ENCODE measurements around the gene SYTL2.

SYTL2 gene

DNA sequence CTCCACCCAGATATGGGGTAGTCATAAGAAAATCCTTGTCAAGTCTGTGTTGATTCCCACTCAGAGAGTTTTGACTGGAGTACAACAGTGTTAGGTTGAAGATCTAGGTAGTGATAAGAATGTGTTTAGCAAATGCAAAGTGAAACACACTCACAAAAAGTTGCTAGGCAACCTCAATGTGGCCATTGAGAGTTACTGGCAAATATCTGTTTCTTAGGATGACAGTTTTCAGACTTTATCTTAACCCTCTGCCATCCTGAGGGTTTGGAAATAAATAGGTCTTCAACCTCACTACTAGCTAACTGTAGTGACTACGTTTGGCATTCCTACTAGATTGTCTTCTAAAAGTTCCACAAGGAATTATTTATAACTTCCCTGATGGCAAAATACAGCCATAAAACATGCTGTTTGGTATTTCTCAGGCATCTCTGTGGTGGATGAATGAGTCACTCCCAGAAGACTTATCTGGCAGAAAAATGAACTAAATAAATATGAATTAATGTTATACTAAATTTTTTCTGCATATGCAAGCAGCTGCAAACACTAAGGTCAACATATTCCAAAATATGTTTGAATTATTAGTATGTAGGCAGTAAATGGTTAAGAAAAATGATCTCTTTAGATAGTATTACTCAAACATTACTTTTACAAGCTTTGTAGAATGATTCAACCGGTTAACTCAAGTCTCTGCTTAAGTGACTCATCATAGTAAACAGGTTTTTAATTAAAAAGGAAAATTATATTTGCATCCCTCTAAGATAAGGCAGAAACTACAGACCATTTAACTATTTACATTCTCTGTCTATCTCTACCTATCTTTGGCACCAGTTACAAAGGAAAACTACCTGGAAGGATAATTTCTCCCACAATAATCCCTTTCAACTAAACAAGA lies 17.1 kb upstream of the SYTL2 start:
- DNase-seq, result peak; percentile 50 to 91 (median 85)
- ChIA-PET POLR2A (interaction anchor here (0.6 kb wide), 1 partner anchor 79 kb away, joined by 3 read pairs; no protein-coding TSS in a partner anchor), CTCF (interaction anchor here (0.8 to 2.3 kb wide), 3 partner anchors 18 to 174 kb away, joined by 4 to 9 read pairs (median 4); partner anchors contain the start of gene SYTL2)
- H3K4me1 ChIP-seq (ENCODE audit: control extremely low read depth in 1 of 4, control insufficient read depth in 4 of 4, insufficient read depth in 4 of 4, low read length in 3 of 4), result peaks cover 0 to 22% (median 9%) of the 10 kb centered on the region in 4 experiments
- WGBS (ENCODE audit: insufficient coverage), result no CpG with 5 or more reads among the region's 2 CpGs
- peak overlapping the region in 1 of 2 experiments; percentile 28 for H3K27ac ChIP-seq (ENCODE audit: insufficient read depth in 1 of 2, low read depth in 1 of 2, low read length in 2 of 2, poor library complexity in 1 of 2, severe bottlenecking in 2 of 2)
- no peaks in the 10 kb centered on the region for H3K36me3 ChIP-seq (ENCODE audit: control insufficient read depth in 4 of 4, insufficient read depth in 4 of 4, low read length in 3 of 4)
- H3K27me3 ChIP-seq (replicated peaks in 2 of 5; ENCODE audit: control insufficient read depth in 4 of 5, insufficient read depth in 5 of 5, low read length in 4 of 5), result no peaks in the 10 kb centered on the region
- no peak overlapping the region for H3K4me3 ChIP-seq (ENCODE audit: control insufficient read depth in 1 of 7, extremely low read depth in 1 of 7, insufficient read depth in 4 of 7, low read depth in 2 of 7, low read length in 6 of 7)
- no peaks in the 10 kb centered on the region for H3K9me3 ChIP-seq (ENCODE audit: control extremely low read depth in 1 of 5, control insufficient read depth in 4 of 5, insufficient read depth in 2 of 5, low read depth in 1 of 5, low read length in 4 of 5)

DNA sequence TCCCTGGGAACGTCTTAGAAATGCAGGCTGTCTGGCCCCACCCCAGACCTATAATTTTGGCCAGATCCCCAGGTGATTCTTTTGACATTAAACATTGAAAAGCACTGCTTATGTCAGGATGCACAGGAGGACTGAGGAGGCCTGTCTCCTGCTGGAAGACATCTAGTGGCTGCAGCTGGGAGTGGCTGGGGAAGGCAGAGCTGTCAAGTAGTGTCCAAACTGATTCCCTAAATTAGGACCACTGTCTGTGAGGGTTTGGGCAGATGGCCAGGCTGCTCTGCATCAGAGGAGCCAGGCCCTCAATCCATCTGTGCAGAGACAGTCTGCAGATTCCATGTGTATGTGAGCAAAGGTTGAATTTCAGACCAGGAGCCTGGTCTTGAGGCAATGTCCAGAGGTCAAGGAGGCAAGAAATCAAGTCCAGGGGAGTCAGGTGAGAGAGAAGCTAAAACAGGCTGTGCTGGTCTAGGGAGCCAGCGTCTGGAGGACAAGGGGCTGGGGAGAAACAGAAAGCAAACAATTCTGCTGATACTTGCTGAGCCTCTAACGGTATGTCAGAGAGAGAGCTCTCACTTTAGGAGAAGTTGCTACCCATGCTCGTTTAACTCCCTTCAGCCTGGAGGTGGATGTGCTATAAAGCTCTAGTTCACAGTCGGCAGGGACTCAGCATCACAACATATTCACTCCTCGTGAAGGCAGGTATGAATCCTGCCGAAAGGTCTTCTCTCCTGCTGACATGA lies 15.3 kb upstream of the SYTL2 start:
- ChIA-PET CTCF (interaction anchor here (0.9 to 4.3 kb wide), 13 partner anchors 10 to 172 kb away, joined by 3 to 20 read pairs (median 4); partner anchors contain the start of genes CCDC83, CCDC89 and SYTL2), POLR2A (no interaction called here)
- H3K4me1 ChIP-seq (ENCODE audit: control extremely low read depth in 1 of 4, control insufficient read depth in 4 of 4, insufficient read depth in 4 of 4, low read length in 3 of 4), result peaks cover 0 to 22% (median 9%) of the 10 kb centered on the region in 4 experiments
- H3K36me3 ChIP-seq (ENCODE audit: control insufficient read depth in 4 of 4, insufficient read depth in 4 of 4, low read length in 3 of 4), result no peaks in the 10 kb centered on the region
- H3K27me3 ChIP-seq (replicated peaks in 2 of 5; ENCODE audit: control insufficient read depth in 4 of 5, insufficient read depth in 5 of 5, low read length in 4 of 5), result no peaks in the 10 kb centered on the region
- peak; percentile 16 to 30 (median 18) for DNase-seq
- H3K27ac ChIP-seq (ENCODE audit: insufficient read depth in 1 of 2, low read depth in 1 of 2, low read length in 2 of 2, poor library complexity in 1 of 2, severe bottlenecking in 2 of 2), result no peak overlapping the region
- H3K4me3 ChIP-seq (ENCODE audit: control insufficient read depth in 1 of 7, extremely low read depth in 1 of 7, insufficient read depth in 4 of 7, low read depth in 2 of 7, low read length in 6 of 7), result no peak overlapping the region
- no peaks in the 10 kb centered on the region for H3K9me3 ChIP-seq (ENCODE audit: control extremely low read depth in 1 of 5, control insufficient read depth in 4 of 5, insufficient read depth in 2 of 5, low read depth in 1 of 5, low read length in 4 of 5)
- WGBS (ENCODE audit: insufficient coverage), result 86% methylated on average over 7 of the region's 7 CpGs

DNA sequence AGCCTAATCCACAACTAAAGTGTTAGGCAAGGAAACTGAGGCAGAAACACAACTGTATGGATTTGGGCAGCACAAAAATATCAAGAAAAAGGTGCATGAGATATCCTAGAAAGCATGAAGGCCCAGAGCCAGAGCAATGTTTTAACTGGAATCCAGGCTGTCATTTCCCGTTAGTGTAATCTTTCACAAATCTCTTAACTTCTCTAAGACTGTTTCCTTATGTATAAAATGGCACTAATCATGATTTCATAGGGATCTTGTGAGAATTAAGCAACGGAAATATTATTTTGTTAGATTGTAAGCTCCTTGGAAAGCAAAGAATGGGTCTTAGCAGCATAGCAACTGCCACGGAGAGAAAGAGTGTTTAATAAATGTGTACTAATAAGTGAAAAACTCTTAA lies 14.7 kb upstream of the SYTL2 start:
- no CpG with 5 or more reads among the region's 3 CpGs for WGBS (ENCODE audit: insufficient coverage)
- POLR2A ChIA-PET, result no interaction called here
- DNase-seq, result no peak

DNA sequence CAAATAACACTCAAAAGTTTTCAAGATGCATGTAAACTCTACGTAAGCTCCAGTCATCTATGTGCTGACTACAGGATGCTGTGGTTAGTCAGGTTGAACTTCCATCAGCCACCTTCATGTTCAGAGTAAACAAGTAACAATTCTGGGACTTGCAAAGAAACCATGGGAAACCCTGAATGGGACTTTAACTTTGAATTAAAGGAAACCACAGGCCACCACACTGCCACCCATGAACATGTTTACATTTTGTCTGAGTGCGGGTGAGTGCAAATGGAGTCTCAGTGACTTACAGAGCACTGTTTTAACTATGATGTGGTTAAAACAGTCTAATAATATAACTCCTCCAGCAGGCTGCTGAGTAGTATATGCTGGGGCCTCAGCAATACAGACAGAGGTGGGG lies 12.9 kb upstream of the SYTL2 start:
- WGBS (ENCODE audit: insufficient coverage), result 11% methylated on average over 1 of the region's 2 CpGs
- Histone ChIP-seq H3K27ac (ENCODE audit: insufficient read depth in 1 of 2, low read depth in 1 of 2, low read length in 2 of 2, poor library complexity in 1 of 2, severe bottlenecking in 2 of 2) (no peak overlapping the region), H3K4me1 (ENCODE audit: control extremely low read depth in 1 of 4, control insufficient read depth in 4 of 4, insufficient read depth in 4 of 4, low read length in 3 of 4) (peaks cover 0 to 22% (median 9%) of the 10 kb centered on the region in 4 experiments), H3K36me3 (ENCODE audit: control insufficient read depth in 4 of 4, insufficient read depth in 4 of 4, low read length in 3 of 4) (no peaks in the 10 kb centered on the region), H3K4me3 (ENCODE audit: control insufficient read depth in 1 of 7, extremely low read depth in 1 of 7, insufficient read depth in 4 of 7, low read depth in 2 of 7, low read length in 6 of 7) (no peak overlapping the region), H3K27me3 (replicated peaks in 2 of 5; ENCODE audit: control insufficient read depth in 4 of 5, insufficient read depth in 5 of 5, low read length in 4 of 5) (no peaks in the 10 kb centered on the region), H3K9me3 (ENCODE audit: control extremely low read depth in 1 of 5, control insufficient read depth in 4 of 5, insufficient read depth in 2 of 5, low read depth in 1 of 5, low read length in 4 of 5) (no peaks in the 10 kb centered on the region)
- CTCF ChIA-PET, result interaction anchor here (1.0 to 4.3 kb wide), 4 partner anchors 13 to 128 kb away, joined by 3 to 20 read pairs (median 4); partner anchors contain the start of gene SYTL2
- POLR2A ChIA-PET, result no interaction called here
- peak; percentile 20 to 63 (median 45) for DNase-seq

More for the DNA sequence above, 14.7 kb upstream of the SYTL2 start:
- no peaks in the 10 kb centered on the region for H3K36me3 ChIP-seq (ENCODE audit: control insufficient read depth in 4 of 4, insufficient read depth in 4 of 4, low read length in 3 of 4)
- no peaks in the 10 kb centered on the region for H3K27me3 ChIP-seq (replicated peaks in 2 of 5; ENCODE audit: control insufficient read depth in 4 of 5, insufficient read depth in 5 of 5, low read length in 4 of 5)
- H3K27ac ChIP-seq (ENCODE audit: insufficient read depth in 1 of 2, low read depth in 1 of 2, low read length in 2 of 2, poor library complexity in 1 of 2, severe bottlenecking in 2 of 2), result no peak overlapping the region
- no peaks in the 10 kb centered on the region for H3K9me3 ChIP-seq (ENCODE audit: control extremely low read depth in 1 of 5, control insufficient read depth in 4 of 5, insufficient read depth in 2 of 5, low read depth in 1 of 5, low read length in 4 of 5)
- H3K4me3 ChIP-seq (ENCODE audit: control insufficient read depth in 1 of 7, extremely low read depth in 1 of 7, insufficient read depth in 4 of 7, low read depth in 2 of 7, low read length in 6 of 7), result no peak overlapping the region
- CTCF ChIA-PET, result interaction anchor here (0.9 to 4.3 kb wide), 12 partner anchors 8 to 467 kb away, joined by 3 to 20 read pairs (median 4); partner anchors contain the start of genes CCDC83, CCDC89 and SYTL2
- peaks cover 0 to 22% (median 9%) of the 10 kb centered on the region in 4 experiments for H3K4me1 ChIP-seq (ENCODE audit: control extremely low read depth in 1 of 4, control insufficient read depth in 4 of 4, insufficient read depth in 4 of 4, low read length in 3 of 4)

DNA sequence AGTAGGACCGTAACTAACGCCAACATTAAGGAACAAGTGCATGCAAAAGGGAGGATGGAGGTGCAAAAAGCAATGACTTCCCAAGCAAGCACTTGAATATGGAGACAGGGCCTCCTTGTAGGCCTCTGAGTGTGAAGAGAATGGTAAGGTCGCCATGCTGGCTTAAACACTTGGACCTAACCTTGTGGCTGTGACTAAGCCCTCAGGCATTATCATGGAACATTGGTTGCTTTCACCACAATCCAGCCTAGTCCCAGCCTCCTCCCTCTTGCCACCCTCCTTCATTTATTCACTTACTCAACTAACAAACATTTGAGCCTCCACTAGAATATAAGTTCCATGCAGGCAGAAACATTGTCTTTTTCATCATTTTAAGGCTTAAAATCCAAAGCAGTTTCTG lies 11.9 kb upstream of the SYTL2 start:
- H3K4me3 ChIP-seq (ENCODE audit: control insufficient read depth in 1 of 7, extremely low read depth in 1 of 7, insufficient read depth in 4 of 7, low read depth in 2 of 7, low read length in 6 of 7), result no peak overlapping the region
- no peaks in the 10 kb centered on the region for H3K27me3 ChIP-seq (replicated peaks in 2 of 5; ENCODE audit: control insufficient read depth in 4 of 5, insufficient read depth in 5 of 5, low read length in 4 of 5)
- no peaks in the 10 kb centered on the region for H3K9me3 ChIP-seq (ENCODE audit: control extremely low read depth in 1 of 5, control insufficient read depth in 4 of 5, insufficient read depth in 2 of 5, low read depth in 1 of 5, low read length in 4 of 5)
- H3K4me1 ChIP-seq (ENCODE audit: control extremely low read depth in 1 of 4, control insufficient read depth in 4 of 4, insufficient read depth in 4 of 4, low read length in 3 of 4), result peaks cover 0 to 20% (median 9%) of the 10 kb centered on the region in 4 experiments
- no peak for DNase-seq
- no peak overlapping the region for H3K27ac ChIP-seq (ENCODE audit: insufficient read depth in 1 of 2, low read depth in 1 of 2, low read length in 2 of 2, poor library complexity in 1 of 2, severe bottlenecking in 2 of 2)
- H3K36me3 ChIP-seq (ENCODE audit: control insufficient read depth in 4 of 4, insufficient read depth in 4 of 4, low read length in 3 of 4), result no peaks in the 10 kb centered on the region
- ChIA-PET POLR2A (no interaction called here), CTCF (interaction anchor here (1.6 to 2.2 kb wide), 2 partner anchors 12 to 123 kb away, joined by 3 to 6 read pairs; partner anchors contain the start of gene SYTL2)
- 94% methylated on average over 3 of the region's 3 CpGs for WGBS (ENCODE audit: insufficient coverage)

DNA sequence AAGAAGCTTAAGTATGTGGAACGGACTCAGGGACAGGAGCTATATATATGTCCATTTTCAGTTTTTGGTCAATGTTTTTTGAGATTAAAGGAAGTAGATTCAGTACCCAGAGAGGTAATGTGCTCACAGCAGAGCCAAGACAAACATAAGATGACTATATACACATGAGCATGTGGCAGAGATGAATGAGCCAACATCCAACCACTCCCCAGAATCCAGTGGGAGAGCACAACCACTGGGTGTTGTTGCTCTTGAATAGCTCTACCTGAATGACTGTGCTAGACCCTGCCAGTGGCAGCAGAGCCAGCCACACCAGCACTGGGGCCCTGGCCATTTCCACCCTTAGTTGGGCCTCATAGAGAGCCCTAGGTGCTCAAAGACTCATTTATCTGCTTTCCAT lies 10.7 kb upstream of the SYTL2 start:
- Histone ChIP-seq H3K36me3 (ENCODE audit: control insufficient read depth in 4 of 4, insufficient read depth in 4 of 4, low read length in 3 of 4) (no peaks in the 10 kb centered on the region), H3K4me3 (ENCODE audit: control insufficient read depth in 1 of 7, extremely low read depth in 1 of 7, insufficient read depth in 4 of 7, low read depth in 2 of 7, low read length in 6 of 7) (no peak overlapping the region), H3K9me3 (ENCODE audit: control extremely low read depth in 1 of 5, control insufficient read depth in 4 of 5, insufficient read depth in 2 of 5, low read depth in 1 of 5, low read length in 4 of 5) (no peaks in the 10 kb centered on the region), H3K4me1 (ENCODE audit: control extremely low read depth in 1 of 4, control insufficient read depth in 4 of 4, insufficient read depth in 4 of 4, low read length in 3 of 4) (peaks cover 0 to 11% (median 4%) of the 10 kb centered on the region in 4 experiments), H3K27ac (ENCODE audit: insufficient read depth in 1 of 2, low read depth in 1 of 2, low read length in 2 of 2, poor library complexity in 1 of 2, severe bottlenecking in 2 of 2) (no peak overlapping the region), H3K27me3 (replicated peaks in 2 of 5; ENCODE audit: control insufficient read depth in 4 of 5, insufficient read depth in 5 of 5, low read length in 4 of 5) (no peaks in the 10 kb centered on the region)
- 89% methylated on average over 1 of the region's 1 CpG for WGBS (ENCODE audit: insufficient coverage)
- ChIA-PET POLR2A (interaction anchor here (0.6 kb wide), 1 partner anchor 121 kb away, joined by 4 read pairs; no protein-coding TSS in a partner anchor), CTCF (interaction anchor here (0.8 to 2.1 kb wide), 2 partner anchors 12 to 21 kb away, joined by 3 to 8 read pairs; no protein-coding TSS in a partner anchor)
- no peak for DNase-seq

Measured in common myeloid progenitor, CD34-positive (primary cell).